DMS153 treated with DMSO at 0.1 percent for 48 hours (cell line): ENCODE data around the gene TRIM15.

Experiments
- DNase-seq: peaks from one replicate; lab custom pipeline; 2025; ENCODE audit not compliant: unreplicated experiment; lab: John Stamatoyannopoulos, UW

TRIM15 gene

DNA sequence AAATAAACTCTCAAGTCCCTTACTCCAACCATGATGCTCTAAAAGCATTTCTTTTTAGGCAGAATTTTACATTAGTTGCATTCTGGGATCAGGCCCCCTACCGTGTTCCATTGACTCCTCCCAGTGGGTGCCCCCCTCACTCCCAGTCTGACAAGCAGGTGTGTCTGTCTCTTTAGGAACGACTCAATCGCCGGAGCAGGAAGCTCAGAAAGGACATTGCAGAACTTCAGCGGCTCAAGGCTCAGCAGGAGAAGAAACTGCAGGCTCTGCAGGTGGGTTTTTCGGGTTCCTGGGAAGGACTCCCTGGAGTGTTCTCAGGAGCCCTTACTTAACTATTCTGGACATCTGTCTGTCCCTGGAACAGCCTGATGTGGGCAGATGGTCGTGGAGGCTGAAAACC is 17.5 kb upstream of the TRIM15 start:
- DNase-seq, result no peak

DNA sequence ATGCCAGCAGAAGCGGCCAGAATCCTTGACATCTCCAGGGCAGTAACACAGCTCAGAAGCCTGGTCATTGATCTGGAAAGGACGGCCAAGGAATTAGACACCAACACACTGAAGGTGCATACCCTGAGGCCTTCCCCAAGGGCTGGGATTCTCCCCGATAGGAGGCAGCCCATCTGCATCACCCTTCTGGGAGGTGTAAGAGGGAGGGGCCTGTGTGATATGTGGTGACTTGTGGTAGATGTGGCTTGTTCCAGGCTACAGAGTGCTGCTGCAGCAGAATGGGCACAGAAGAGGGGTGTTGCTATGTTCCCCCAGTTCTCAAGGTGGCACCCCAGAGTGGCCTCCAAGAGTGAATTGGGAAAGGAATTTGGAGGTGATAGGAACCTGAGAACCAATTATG is 16.2 kb upstream of the TRIM15 start:
- no peak for DNase-seq

DNA sequence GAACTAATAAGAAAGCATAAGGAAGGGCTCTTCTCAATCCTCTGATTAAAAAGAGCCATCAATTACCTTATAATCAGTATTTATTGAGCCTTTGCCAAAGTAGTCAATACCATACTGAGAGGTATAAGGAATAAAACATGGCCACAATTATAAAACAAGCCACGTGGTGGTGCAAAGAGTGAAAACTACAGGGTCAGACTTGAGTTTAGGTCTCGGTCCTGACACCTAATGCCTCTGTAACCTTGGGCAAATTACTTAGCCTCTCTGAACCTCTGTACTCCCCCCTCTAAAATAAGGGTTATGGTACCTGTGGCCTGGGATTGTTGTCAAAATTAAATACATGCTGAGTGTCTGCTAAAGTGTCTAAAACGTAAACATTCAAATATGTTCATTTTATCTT is 14.1 kb upstream of the TRIM15 start:
- no peak for DNase-seq

DNA sequence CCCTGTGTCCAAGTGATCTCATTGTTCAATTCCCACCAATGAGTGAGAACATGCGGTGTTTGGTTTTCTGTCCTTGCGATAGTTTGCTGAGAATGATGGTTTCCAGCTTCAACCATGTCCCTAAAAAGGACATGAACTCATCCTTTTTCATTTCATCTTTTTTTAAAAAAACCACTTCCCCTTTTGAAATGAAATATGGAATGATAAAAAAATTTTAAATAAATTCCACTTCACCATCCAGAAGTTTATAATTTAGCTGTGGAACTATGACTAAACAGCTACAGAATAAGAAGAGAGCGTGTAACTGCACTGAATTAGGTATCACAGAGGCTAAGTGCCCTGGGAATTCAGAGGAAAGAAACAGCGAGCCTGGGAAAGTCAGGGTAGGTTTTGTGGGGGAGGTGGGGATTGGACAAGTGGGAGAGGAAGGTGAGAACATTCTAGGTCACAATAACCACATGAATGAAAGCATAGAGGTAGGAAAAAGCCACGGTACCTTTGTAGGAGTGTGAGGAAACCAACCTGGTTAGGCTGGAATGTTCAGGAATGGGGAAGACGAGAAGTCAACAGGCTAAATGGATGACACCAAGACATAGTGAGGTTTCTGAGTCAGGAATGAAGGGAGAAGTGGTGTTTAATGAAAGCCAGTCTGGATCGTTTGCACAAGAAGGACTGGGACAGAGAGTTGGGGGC is 13.3 kb upstream of the TRIM15 start:
- DNase-seq, result no peak

DNA sequence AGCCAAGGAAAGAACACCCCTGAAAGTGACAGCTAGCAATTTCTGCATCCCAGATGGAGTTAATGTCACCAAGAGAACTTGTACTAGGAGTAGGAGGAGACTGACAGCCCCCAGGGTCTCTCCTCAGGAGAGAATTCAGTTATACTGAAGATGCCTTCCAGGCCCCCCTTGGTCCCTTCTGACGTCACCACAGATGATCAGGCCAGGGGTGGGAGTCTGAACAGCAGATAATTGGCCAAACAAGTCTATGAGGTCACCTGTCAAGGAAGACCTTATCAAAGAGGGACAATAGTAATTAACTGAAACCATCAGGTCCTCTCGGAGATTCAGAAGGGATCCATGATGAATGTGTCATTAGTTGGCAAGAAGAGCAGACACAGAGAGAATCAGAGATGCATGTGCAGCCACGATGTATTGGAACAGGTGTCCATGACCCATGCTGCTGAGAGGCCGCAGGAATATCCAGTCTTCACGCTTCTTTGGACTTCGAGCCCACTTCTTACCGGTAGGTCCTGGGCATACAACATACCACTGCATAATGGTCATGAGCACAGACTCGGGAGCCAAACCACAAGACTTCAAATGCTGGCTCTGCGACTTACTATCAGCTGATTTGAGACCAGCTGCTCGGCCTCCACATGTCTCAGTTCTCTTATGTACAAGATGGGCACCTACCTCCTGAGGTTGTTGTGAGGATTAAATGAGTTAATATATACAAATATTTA is 12.5 kb upstream of the TRIM15 start:
- DNase-seq, result no peak

DNA sequence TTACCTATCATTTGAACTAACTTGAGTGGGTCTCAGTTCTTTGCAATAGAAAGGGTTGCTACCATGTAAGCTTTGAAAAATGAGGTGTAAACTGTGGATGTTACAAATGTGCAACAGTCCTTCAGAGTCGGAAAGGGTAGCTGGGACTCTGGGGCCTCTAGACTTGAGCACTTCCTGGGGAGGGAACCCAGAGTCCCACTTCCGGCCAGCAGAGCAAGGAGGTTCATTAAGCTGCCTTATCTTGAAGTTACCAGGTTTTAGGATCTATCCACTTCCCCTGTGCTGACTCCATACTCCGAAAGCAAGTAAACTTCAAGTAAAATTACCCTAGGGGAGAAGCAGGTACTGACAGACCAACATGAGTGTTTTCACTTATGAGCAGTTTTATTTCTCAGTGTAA is 11.8 kb upstream of the TRIM15 start:
- no peak for DNase-seq

DNA sequence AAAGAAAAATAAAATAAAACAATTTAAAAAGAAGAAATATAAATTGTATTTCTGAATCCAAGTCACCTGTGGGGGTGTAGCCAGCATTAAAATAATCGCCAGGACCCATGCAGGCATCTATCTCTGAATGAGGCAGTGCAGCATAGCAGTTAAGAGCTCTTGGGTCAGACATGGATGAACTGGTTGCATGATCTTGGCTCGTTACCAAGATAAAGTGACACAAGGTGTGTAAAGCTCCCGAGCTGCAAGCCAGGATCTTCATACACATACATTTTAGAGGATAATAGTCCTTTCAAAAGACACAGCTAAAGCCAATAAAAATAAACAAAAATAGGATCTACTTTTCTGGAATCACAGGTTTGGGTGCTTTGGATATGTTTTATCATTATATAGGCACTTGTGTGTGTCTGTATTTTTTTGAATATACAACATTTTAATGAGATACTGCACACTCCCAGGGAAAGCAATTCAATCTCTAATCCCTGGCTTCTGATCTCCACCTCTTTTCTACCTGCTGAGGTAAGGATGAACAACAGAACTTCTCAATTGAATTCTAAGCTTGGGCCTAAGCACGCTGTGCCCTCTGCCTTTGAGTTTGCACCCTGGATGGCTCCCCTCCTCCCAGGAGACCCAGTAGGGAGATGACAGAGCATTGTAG is 11.2 kb upstream of the TRIM15 start:
- no peak for DNase-seq

DNA sequence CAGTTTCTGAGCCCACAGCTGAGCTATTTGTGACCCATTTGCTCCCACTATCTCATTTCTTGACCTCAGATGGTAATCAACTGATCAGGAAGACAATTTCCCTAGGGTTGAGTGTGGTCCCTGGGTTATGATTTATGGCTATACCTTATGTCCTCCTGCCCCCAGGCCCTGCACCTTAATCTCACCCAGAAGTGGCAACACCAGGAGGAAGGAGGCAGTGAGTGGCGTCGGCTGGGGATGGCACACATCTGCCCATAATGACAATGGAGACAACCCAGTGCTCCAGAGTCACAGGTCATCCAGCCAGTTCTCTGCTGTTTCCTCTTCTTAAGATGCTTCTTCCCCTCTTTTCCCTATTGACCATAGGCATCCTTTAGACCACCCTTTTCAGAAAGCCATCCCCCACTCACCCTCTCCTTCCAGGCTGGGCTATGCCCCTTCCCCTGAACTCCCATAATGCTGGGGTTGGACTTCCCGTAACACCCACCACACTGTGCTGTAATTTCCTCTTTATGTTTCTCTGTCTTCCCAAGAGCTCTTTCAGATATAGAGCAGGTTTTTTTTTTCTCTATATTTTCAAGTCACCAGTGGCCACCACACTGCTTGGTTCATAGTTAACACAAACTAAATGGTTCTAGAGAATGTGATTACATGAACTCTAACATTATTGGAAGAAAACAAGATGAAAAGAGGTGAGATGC is 10.3 kb upstream of the TRIM15 start:
- DNase-seq, result no peak

DNA sequence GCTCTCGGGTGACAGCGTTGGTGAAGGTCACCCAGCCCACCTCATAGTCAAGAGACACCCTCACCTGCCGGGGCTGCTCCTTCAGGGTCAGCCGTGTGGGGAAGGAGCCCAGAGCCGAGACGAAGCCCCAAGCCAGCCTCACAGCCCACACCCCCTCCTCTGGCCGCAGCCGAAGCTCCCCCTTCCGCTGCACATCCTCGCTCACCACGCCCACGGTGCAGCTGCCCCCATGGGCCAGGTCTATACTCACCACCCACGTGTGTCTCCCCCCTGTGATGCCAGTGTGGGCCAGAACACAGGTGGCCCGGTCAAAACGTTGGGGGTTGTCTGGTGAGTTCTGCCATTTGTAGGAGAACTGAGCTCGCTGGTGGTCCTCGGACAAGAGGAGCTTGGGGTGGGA is 9.3 kb upstream of the TRIM15 start:
- no peak for DNase-seq

DNA sequence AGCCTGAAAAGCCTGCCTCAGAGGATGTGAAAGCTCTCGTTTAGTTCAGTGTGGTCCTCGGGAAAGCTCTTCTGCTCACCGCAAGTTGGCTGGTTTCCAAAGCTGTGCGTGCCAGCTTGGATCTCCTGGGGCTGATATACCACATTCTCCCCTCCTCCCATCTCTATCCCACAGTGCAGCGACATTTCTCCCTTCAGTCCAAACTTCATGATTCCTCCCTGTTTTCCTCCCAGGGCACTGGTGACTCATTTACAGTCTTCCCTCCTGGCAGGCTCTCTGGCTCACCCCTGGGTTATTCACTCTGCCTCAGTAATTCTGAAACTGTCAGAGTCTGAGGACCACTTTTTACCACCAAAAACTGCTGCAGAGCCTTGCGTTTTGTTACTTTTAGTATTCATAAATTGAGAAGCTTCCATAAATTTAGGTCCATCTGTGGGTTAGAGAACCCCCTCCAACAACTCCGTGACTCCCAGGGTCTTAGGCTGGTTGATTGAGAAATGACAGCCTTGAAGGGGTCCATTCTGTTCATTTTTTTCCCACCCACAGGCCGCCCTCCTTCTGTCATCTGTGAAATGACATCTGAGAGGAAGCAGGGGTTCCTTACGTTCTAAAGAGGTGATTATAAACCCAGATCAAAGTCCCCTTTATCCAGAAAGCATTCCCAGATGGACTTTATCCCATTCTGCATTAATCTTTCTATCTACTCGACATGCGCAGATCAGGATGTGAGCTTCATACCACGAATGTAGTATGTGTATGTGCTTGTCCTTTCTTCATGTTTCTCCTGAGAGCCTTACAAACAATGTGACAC is 8.4 kb upstream of the TRIM15 start:
- DNase-seq, result no peak

DNA sequence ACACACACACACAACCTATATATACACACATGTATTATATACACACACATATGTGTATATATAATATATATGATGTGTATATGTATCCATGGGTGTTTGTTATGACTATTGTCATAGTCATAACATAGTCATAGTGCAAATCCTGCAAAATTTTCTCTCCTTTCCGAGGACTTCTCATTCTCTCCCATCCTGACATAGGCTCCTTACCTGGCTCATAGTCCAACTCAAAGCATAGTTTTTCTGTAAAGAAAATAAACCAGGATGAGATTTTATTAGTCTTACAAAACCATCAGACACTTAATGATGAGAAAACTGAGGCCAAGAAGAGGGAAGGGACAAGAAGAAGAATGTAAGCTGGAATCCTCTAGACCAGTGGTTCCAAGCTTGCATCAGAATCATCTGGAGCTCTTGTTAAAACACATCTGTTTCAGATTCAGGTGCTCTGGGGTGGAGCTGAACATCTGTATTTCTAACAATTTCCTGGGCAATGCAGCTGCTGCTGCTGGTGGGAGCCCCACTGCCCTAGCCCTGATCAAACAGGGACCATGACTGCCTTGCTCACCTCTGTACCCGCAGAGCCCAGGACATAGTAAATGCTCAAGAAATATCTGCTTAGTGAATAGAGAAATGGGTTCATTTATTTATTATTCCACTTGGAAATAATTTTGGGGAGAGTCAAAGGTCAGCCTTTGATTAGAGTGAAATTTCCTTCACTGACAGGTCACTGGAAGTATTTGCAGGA is 7.7 kb upstream of the TRIM15 start:
- DNase-seq, result no peak

DNA sequence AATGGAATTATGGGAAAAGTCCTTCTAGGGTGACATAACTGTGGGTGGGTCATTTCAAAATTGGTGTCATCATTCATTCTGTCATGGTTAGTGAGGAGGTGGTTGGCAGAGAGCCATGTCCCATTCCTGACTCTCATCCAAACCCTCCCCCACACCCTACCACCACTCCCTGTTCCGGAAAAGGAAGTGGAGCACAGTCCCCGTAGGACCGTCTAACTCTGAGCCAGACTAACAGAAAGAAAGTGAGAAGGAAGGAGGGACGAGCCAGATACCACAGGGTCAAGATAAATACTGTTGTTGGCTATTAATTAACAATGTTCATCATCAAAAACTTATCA is 7.1 kb upstream of the TRIM15 start:
- DNase-seq, result no peak

DNA sequence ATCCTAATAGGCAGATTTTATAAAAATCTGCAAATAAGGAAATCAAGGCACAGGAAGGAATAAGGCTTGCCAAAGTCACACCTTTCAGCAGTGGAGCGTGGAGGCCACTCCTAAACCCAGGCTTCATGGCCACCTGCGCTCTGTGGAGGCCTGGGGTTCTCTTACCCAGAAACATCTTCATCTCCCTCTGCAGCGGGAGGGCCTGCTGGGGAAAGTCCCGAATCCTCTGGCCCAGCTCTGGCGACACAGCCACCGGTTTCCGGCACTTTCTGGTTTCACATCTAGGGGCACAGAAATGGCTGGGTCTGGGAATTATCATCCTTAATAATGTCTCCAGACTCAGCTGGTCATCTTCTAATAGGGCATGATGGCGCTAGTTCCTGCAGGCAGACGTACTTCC is 6.6 kb upstream of the TRIM15 start:
- no peak for DNase-seq

DNA sequence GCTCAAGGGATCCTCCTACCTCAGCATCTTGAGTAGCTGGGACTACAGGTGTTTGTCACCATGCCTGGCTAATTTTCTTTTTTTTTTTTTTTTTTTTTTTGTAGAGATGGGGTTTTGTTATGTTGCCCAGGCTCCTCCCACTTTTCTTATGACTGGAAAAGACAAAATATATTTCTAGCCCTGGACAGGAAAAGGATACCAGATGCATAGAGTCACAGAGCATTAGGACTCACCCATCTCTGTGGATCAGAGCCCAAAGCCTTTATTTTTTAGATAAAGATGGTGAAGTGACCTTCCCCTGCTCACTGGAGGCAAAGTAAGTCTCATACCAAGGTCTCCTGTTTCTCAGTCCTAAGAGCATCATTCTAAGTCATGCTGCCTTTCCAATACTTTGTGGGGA is 5.8 kb upstream of the TRIM15 start:
- DNase-seq, result no peak

DNA sequence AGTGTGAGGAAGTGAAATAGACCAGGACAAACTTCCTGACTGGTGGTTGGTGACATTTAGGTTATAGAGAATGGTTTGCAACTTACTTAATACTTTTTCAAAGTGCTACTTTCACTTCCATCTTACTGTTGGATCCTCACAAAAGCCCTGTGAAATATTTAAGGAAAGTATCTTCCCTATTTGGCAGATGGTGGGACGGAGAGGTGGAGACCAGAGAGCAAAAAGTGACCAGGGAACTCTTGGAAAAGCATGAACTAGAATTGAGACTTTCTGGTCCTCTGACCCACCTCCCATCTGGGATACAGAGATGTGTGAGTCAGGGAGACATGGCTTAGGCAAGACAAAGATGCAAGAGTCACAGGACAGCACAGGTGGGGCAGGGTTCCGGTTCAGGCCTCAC is 5.3 kb upstream of the TRIM15 start:
- DNase-seq, result no peak

DNA sequence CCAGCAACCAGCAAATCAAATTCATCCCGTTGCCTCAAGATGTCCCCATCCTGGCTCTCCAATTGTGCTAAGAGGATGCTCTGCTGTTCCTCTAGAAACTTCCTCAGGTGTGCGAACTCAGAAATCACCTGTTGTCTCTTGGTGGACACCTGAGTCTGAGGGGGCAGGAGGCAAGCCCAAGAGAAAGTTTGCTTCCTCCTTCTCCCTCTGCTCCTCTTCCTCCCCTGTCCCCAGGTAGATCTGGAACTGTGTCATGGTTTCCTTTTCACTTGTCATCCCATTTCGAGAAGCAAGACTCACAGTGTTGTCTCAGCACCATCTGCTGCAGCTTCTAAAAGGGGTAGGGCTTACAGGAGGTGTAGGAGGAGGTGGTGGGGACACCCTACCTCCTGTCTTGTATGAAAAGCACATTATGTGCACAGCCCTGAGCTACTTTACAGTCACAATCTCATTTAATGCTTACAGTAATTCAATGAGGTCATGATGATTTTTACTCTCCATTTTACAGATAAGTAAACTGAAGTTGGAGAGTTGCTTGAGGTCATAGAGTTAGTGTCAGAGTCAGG is 4.8 kb upstream of the TRIM15 start:
- DNase-seq, result no peak

DNA sequence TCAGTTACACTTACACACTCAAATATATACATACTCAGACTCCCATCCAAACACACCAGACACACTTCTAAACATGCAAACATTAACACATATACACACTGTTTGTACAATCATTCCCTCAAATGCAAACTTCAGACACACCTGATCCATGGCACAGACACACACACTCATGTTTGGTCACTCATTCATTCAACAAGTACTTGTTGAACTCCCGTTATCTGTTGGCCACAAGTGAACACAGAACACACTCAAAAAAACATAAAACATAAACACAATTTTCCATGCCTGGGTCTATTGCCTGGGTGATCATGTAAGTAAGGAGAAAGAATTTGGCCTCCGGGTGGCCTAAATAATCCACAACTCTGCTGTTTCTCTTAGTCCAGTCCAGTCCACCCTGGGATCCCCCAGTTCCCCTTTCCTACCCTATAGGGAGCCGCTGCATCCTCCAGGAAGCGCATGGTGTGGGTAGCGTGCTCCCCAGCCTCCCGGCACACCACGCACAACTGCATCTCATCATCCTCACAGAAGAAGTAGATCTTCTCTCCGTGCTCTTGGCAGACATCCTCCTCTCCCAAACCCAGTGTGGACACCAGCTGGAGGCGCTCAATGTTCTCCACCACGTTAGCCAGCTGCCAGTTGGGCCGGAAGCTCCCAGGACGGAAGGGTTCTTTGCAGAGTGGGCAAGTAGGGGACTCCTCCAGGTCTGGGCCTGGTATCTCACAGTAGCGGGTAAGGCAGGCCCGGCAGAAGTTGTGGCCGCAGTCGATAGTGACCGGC is 3.1 kb upstream of the TRIM15 start:
- DNase-seq, result no peak

DNA sequence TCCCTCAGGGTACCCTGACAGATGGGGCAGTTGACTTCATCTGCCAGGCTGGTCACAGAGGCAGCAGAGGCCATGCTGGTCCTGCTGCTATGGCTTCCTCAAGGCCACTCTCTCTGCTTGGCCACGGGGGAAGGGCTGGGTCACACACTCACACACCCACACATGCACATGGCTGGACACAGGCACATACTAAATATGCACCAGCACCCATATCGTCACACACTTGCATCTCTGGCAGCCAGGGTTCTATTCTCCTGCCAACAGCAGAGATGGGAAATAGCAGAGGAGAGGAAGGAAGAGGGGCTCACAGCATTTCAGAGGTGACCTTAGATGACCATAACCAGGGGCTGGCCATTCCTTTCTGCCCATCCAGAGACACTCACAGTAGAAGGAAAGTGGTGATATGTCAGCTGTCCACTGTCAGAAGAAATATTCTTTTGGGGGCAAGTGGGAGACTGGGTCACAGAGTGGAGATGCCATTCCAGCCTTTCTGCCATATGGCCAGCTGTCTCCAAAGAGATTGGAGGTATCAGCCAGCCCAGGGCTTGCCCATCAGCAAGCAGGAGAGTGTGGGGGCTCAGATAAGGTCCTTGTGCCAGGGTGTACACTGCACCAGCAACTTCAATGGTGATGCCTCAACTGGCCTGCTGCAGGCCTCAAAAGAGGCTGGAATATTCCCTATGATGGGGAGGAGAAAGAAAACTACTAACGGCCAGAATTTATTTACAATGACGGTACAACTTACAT is 2.4 kb upstream of the TRIM15 start, which contains the start of gene TRIM10:
Gene TRIM10 (minus strand): TSS at position 427 of the 747 bp plus-strand sequence. CDS start 353 bp downstream, at position 74.
- DNase-seq, result no peak
